GM18867 (cell line): Measurements from ENCODE around the gene ZFP2.

ENCODE experiments used
- ATAC-seq: cut with Tn5 transposase; IDR thresholded peaks from one replicate; pipeline ENCODE4 v1.9.1; 2021; ENCODE audit warnings: mild to moderate bottlenecking, moderate library complexity; ENCODE audit not compliant: unreplicated experiment

The ZFP2 gene

DNA sequence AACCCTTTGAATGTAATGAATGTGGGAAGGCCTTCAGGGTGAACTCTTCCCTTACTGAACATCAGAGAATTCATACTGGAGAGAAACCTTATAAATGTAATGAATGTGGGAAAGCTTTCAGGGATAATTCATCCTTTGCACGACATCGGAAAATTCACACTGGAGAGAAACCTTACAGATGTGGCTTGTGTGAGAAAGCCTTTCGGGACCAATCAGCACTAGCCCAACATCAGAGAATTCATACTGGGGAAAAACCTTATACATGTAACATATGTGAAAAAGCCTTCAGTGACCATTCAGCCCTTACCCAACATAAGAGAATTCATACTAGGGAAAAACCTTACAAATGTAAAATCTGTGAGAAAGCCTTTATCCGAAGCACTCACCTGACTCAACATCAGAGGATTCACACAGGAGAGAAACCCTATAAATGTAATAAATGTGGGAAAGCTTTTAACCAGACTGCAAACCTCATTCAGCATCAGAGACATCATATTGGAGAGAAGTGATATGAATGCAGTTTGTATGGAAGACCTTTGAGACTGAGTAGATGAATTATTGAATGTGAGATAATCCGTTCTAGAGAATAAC, 69.8 kb downstream of the ZFP2 start:
- no peak for ATAC-seq

DNA sequence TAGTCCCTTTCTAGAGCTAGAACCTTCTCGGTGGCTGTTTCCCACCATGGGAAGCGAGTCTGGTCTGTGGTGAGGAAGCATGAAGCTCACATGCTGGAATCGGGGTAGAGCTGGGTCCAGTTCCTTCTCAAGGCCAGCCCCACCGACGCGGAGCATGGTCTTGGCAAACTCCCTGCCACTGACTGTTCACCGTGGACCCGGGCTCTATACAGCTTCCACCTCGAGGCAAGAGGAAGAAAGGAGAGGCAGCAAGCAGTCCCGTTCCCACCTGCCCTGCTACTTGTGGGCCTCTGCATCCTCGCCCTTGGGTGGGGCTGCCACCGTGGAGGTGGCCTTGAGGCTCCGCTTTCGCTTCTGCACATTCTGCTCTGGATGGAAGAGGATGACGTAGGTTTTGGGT, 85.7 kb downstream of the ZFP2 start:
- ATAC-seq = no peak
